GM13977 (cell line): ENCODE measurements around the gene PTPRJ.
"Not testable (repeated sequence)": the region's sequence is repeated elsewhere in the genome, so short reads cannot be mapped to it uniquely, and the experiment has no call there.

Experiments used
- DNase-seq: peaks from one replicate; pipeline ENCODE4 v3.0.0; 2012; ENCODE audit warnings: low spot score
- CTCF ChIP-seq: IDR thresholded peaks from 2 replicates; pipeline ENCODE4 v1.5.1; 2012; ENCODE audit warnings: mild to moderate bottlenecking, control low read depth; ENCODE audit not compliant: insufficient read depth; ENCODE audit errors: extremely low read depth, missing control alignments
- in situ Hi-C: fragments of 300-500 bp; cut with MboI; formaldehyde crosslinking; loops from one replicate; pipeline ENCODE4 v1.12.0; 2022; ENCODE audit warnings: low sequenced_read_pairs, low pct_unique_long_range_greater_than_20kb, mixed read lengths, inconsistent platforms; ENCODE audit not compliant: unreplicated experiment

The PTPRJ gene

GRCh38 chr11:47943721-47944586, 36.4 kb upstream of the PTPRJ start:
- TF ChIP-seq CTCF: no peak
- in situ Hi-C loops: no loop called here
- DNase-seq: no peak

GRCh38 chr11:47944632-47945031, 35.7 kb upstream of the PTPRJ start:
- no peak for TF ChIP-seq CTCF
- in situ Hi-C loops: no loop called here
- no peak for DNase-seq

GRCh38 chr11:47946682-47947559, 33.4 kb upstream of the PTPRJ start:
- TF ChIP-seq CTCF: no peak
- in situ Hi-C loops: no loop called here
- no peak for DNase-seq

GRCh38 chr11:47948137-47948536, 32.2 kb upstream of the PTPRJ start:
- no peak for DNase-seq
- in situ Hi-C loops: no loop called here
- no peak for TF ChIP-seq CTCF

GRCh38 chr11:47949001-47949675, 31.2 kb upstream of the PTPRJ start:
- in situ Hi-C loops, DNase-seq: not testable (repeated sequence)

GRCh38 chr11:47950396-47950795, 30.0 kb upstream of the PTPRJ start:
- in situ Hi-C loops: no loop called here
- no peak for TF ChIP-seq CTCF
- no peak for DNase-seq

- in situ Hi-C loops, DNase-seq: not testable (repeated sequence)
Observed at GRCh38 chr11:47951504-47951903, 28.9 kb upstream of the PTPRJ start.
